ENCODE measurements around the gene NRAP. TPM values are rescaled to one million over a fixed set of nuclear protein-coding genes. Genes with fewer than 3 reads are reported as not detected.

Gene NRAP
- total and polyA plus RNA-seq, 2 of the 8 experiments (the other 6 are each of a cell fraction or from before 2014, with no cell fraction given): not detected

- TF ChIP-seq RFX5 (IDR thresholded peaks at IDR 0.05; ENCODE audit: borderline replicate concordance, low read depth, low read length): no peak
- TF ChIP-seq CEBPB (IDR thresholded peaks at IDR 0.05; ENCODE audit: low read depth, low read length): no peak
- TF ChIP-seq MAFK (IDR thresholded peaks at IDR 0.05; ENCODE audit: low read depth, low read length): no peak
- TF ChIP-seq BRCA1 (IDR thresholded peaks at IDR 0.05; ENCODE audit: low read depth, low read length): no peak
- TF ChIP-seq JUND (IDR thresholded peaks at IDR 0.05; ENCODE audit: low read length): no peak
- no peak for TF ChIP-seq JUN (IDR thresholded peaks at IDR 0.05; ENCODE audit: low read depth, low read length)
- TF ChIP-seq TAF7 (optimal IDR thresholded peaks at IDR 0.05; ENCODE audit: borderline replicate concordance, low read depth, low read length): no peak
Measured at GRCh38 chr10:113562069-113562468, 101.8 kb downstream of the NRAP start (continued).
